GM18520 (cell line): ENCODE results near the gene TBCCD1.

ENCODE experiments used
- ATAC-seq: cut with Tn5 transposase; IDR thresholded peaks from one replicate; pipeline ENCODE4 v1.9.1; 2021; ENCODE audit not compliant: unreplicated experiment

Gene TBCCD1

DNA sequence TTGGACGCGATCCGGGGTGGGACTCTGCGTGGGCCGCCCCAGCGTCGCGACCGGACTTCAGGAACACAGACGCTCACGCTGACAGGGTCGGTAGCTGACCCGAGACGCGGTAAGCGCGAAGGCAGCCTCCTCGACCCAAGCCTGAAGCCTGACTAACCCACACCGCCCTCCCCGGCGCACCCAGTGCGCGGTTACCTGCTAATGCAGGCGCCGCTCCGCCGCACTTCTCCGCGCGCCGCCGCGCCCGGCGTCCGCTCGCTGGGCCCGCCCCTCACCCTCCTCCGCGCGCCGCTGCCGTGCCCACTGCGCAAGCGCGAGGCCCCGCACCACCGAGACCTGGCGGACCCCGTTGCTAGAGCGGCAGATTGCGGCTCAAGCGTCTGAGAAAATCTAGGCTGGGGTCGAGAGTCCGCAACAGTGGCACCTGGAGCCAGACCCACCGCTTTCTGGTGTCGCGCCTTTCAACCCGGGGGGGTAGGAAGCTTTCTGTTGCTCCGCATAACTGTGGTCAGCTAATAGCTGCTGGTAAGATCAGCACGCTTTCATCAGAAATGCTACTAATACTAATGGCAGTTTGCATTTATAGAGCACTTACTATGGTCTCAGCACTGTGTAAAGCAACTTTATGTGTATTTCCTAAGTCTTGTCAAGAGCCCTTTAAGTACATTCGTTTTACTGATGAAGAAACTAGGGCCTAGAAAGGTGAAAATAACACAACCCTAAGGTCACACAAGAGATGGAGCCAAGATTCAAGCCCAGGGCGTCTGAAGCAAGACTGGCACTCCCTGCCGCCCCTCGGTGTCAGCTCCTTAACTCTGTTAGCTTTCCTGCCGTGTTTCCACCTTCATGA is at the start of gene TBCCD1:
Gene TBCCD1 (minus strand): TSS at position 268 of the 850 bp plus-strand sequence. CDS start 3,010 bp downstream, outside the sequence.
- ATAC-seq, result peak; percentile 36

DNA sequence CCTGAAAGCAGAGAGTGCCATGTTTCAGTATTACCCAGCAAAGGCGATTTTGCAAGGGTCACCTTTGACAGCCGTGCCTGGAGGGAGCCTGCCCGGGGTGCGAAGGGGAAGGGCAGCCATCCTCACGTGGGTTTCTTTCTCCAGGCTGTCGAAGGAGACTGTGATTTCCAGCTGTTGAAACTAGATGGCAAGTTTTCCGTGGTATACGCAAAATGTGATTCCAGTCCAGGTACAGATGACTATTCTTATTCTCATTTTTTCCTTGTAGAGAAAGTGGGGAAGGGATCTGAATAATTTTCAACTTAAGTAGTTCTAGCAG is 49.1 kb upstream of the TBCCD1 start:
- ATAC-seq, result no peak

- no peak for ATAC-seq
Observed at GRCh38 chr3:186614597-186615483, 47.7 kb upstream of the TBCCD1 start.

DNA sequence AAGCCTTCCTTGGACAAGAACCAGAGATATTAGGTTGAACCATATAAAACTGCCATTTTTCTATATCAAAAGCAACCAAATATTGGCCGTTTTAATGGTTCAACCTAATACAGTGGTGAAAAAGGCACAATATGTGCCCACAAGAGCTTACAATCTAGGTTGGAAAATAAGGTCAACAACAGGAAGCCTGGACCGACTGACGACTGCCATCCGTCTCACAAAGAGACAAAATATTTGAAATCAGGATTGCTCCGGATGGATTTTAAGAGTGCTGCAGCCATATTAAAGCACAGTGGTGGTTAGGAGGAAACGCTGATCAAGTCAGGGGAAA is 47.1 kb upstream of the TBCCD1 start:
- no peak for ATAC-seq

- ATAC-seq, result no peak
Observed at GRCh38 chr3:186613637-186614265, 46.6 kb upstream of the TBCCD1 start.

GRCh38 chr3:186612721-186613636 is 45.8 kb upstream of the TBCCD1 start, which contains the start of gene AHSG:
Gene AHSG, plus strand, starts transcription at chr3:186613060. Its CDS starts 82 bp downstream, at chr3:186613142.
- ATAC-seq, result no peak

GRCh38 chr3:186612065-186612464 is 44.9 kb upstream of the TBCCD1 start:
- no peak for ATAC-seq

GRCh38 chr3:186609247-186609868 is 42.2 kb upstream of the TBCCD1 start:
- no peak for ATAC-seq

DNA sequence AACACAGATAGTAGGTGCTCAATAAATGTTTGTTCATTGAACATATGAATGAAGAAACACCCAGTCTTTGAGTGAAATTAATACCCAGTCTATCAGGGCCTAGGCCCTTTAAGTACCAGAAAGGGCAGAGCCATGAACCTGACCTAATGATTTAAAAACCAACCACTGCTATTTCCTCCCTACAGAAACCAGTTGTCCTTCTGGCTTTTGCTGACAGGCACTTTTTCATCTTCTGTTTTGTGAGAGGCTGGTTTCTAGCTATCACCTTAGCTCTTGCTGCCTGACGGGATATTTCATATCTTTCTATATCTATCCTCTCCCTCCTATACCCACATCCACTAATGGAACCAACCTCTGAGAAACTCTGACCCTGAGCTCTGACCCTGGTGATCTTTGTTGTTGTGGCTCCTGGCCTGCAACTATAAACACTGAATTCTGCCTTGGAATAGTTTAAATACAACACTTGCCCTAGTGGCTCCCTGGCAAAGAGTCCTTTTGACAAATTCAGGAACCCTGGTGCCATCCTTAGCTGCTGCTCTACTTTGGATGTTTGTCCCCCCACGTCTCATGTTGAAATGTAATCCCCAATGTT is 41.6 kb upstream of the TBCCD1 start:
- no peak for ATAC-seq

- no peak for ATAC-seq
Observed at GRCh38 chr3:186605561-186606545, 38.7 kb upstream of the TBCCD1 start.

GRCh38 chr3:186605078-186605477 is 37.9 kb upstream of the TBCCD1 start:
- no peak for ATAC-seq

GRCh38 chr3:186603159-186603558 is 36.0 kb upstream of the TBCCD1 start:
- no peak for ATAC-seq

DNA sequence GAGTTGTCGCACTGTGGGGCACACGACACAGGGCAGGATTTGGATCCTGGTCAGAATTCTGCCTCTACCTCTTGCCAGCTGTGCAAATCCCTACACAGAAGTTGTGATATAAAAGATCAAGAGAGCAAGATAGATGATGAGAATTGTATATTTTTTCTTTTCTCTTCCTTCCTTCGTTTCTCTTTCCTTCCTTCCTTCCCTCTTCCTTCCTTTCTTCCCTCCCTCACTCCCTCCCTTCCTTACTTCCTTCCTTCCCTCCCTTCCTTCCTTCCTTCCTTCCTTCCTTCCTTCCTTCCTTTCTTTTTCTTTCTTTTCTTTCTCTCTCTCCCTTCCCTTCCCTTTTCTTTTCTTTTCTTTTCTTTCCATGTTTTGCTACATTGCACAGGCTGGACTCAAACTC is 33.8 kb upstream of the TBCCD1 start:
- ATAC-seq, result no peak

GRCh38 chr3:186599785-186600166 is 32.6 kb upstream of the TBCCD1 start:
- no peak for ATAC-seq

DNA sequence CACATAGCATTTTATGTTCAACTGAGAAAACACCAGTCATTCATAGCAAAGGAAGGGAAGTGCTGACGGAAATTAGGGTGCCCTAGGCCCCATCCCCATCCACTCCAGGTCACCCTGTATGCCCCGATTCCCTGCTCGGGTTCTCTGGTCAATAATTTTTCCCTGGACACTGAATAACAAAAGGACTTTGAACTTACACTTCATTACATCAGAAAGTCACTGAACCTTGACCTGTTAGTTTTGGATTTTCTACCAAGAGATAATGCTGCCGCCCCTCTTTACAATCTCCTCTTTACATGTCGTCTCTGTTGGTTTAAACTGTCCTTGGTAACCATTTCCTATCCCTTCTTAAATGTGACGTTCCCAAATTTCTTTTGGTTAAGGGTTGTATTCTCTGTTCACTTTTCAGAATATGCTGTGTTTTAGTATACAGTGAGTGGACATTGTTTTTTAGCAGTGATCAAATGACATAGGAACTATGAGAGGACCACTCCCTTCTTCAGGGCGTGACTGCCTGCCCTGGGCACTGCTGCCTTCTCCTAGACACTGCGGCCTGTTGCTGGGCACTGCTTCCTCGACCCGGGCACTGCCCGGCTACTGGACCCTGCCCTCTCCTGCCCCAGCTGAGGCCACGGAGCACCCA is 32.1 kb upstream of the TBCCD1 start:
- ATAC-seq, result no peak

- ATAC-seq, result no peak
Observed at GRCh38 chr3:186598794-186599141, 31.6 kb upstream of the TBCCD1 start.

GRCh38 chr3:186598108-186598784 is 31.1 kb upstream of the TBCCD1 start:
- no peak for ATAC-seq
